WERI-Rb-1 (cell line): ENCODE results near the gene ZFP36.
A peak's percentile ranks its signal among the peaks of the same experiment; 100 is the strongest.

ENCODE experiments used
- DNase-seq: peaks from one replicate; pipeline ENCODE4 v3.0.0-alpha.2; 2020
- H3K27ac ChIP-seq: fragments of 250-450 bp; sonication (Bioruptor Pico); 2 replicates; pipeline ENCODE4 v1.5.1; 2020; ENCODE audit warnings: mild to moderate bottlenecking, moderate library complexity
- H3K27me3 ChIP-seq: fragments of 250-450 bp; sonication (Bioruptor Pico); 2 replicates; pipeline ENCODE4 v1.5.1; 2021; ENCODE audit warnings: mild to moderate bottlenecking, low read depth, moderate library complexity; ENCODE audit not compliant: insufficient read depth, severe bottlenecking
- H3K36me3 ChIP-seq: fragments of 250-450 bp; sonication (Bioruptor Pico); 2 replicates; pipeline ENCODE4 v1.5.1; 2020; ENCODE audit warnings: mild to moderate bottlenecking, moderate library complexity
- H3K4me3 ChIP-seq: 2 replicates; pipeline ENCODE4 v1.5.1; 2011; ENCODE audit warnings: low read depth, mild to moderate bottlenecking, control low read depth, low read length
- H3K9me3 ChIP-seq: fragments of 250-450 bp; sonication (Bioruptor Pico); 2 replicates; pipeline ENCODE4 v1.5.1; 2021; ENCODE audit warnings: mild to moderate bottlenecking, moderate library complexity; ENCODE audit not compliant: severe bottlenecking
- TF ChIP-seq, protein P1 (sequence below): IDR thresholded peaks from 2 replicates; pipeline ENCODE4 v1.5.1; 2011; ENCODE audit warnings: low read depth, mild to moderate bottlenecking, control low read depth, inconsistent platforms, low read length

The ZFP36 gene, protein sequence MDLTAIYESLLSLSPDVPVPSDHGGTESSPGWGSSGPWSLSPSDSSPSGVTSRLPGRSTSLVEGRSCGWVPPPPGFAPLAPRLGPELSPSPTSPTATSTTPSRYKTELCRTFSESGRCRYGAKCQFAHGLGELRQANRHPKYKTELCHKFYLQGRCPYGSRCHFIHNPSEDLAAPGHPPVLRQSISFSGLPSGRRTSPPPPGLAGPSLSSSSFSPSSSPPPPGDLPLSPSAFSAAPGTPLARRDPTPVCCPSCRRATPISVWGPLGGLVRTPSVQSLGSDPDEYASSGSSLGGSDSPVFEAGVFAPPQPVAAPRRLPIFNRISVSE

DNA sequence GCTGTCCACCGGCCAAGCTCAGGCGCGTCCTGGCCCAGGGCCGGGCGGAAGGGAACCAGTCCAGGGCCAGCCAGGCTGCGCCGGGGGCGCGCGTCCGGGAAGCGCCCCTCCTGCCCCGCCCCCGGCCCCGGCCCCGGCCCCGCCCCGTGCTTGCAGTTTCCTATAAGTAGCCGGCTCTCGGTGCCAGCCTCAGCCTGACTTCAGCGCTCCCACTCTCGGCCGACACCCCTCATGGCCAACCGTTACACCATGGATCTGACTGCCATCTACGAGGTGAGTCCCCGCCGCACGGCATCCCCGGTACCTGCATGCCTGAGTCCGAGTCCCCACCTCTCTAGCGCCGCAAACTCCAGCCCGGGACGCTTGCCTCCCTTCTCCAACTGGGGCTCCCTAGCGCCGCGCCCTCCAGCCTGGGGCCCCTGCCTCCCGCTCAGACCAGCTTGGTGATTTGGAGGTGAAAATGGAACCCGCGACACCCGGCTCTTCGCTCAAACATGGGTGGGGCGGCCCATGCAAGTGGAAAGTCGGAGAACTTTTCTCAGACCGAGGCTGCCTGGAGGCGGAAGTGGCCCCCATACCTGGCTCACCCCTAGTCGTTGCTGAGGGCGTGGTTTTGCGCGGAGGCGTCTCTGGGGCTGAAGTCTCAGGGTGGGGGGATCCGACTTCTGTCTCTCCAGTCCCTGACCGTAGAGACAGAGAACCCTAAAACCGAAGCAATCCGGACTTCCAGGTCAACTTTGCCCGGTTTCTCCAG, at the start of gene ZFP36:
ZFP36 (plus strand) TSS at position 192 of the 754 bp plus-strand sequence; CDS start at position 250, 58 bp downstream.
- TF ChIP-seq, protein P1, sequence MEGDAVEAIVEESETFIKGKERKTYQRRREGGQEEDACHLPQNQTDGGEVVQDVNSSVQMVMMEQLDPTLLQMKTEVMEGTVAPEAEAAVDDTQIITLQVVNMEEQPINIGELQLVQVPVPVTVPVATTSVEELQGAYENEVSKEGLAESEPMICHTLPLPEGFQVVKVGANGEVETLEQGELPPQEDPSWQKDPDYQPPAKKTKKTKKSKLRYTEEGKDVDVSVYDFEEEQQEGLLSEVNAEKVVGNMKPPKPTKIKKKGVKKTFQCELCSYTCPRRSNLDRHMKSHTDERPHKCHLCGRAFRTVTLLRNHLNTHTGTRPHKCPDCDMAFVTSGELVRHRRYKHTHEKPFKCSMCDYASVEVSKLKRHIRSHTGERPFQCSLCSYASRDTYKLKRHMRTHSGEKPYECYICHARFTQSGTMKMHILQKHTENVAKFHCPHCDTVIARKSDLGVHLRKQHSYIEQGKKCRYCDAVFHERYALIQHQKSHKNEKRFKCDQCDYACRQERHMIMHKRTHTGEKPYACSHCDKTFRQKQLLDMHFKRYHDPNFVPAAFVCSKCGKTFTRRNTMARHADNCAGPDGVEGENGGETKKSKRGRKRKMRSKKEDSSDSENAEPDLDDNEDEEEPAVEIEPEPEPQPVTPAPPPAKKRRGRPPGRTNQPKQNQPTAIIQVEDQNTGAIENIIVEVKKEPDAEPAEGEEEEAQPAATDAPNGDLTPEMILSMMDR = no peak
- H3K27ac ChIP-seq = no peak within 1 kb of the TSS

DNA sequence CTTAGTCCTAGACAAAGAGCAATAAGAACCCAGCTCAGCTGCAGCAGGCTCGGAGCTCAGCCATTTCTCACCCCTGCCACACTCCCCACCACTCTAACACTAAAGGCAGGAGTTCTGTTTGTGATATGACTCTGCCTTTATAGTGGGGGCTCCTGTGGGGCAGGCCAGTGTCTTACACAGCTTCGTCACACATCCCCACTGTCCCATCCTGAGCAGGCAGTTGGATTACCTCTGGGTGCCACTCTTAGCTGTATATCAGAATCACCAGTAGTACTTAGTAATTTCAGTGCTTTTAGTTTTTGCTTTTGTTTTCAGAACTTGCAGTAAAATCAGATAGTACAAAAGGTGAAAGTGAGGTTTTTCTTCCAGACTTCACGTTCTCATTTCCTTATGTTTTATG, 47.6 kb upstream of the ZFP36 start:
- TF ChIP-seq, protein P1 = no peak
- Histone ChIP-seq H3K36me3 (peaks cover 76% of the 10 kb centered on the region), H3K27ac (no peak overlapping the region)

More for the DNA sequence above, at the start of gene ZFP36:
- Histone ChIP-seq H3K36me3 (no peaks in the 10 kb centered on the region), H3K4me3 (peak within 1 kb of the TSS; percentile 74), H3K27me3 (no peaks in the 10 kb centered on the region), H3K9me3 (no peaks in the 10 kb centered on the region)
- peak; percentile 72 for DNase-seq

DNA sequence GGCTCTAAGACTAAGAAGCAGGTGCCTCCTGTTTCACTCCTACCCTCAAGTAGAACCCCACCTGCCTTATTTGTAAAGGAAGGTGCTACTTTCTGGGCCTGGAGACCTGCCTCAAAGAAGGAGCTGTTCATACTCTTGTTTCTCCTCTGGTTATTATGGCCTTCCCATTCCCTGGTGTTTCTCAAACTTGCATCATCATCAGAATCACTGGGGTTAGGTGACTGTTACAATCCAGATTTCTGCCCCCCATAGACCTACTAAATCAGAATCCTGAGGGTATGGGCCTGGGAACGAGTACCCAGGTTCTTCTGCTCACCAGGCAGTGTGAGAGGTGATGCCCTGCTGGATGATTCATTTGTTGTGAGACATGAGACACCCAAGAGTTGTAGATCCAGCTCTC, 46.0 kb upstream of the ZFP36 start:
- DNase-seq = no peak
- Histone ChIP-seq H3K4me3 (no peak overlapping the region), H3K9me3 (no peaks in the 10 kb centered on the region), H3K27ac (no peak overlapping the region), H3K36me3 (peaks cover 70% of the 10 kb centered on the region), H3K27me3 (no peaks in the 10 kb centered on the region)
- TF ChIP-seq, protein P1 = no peak

More for the DNA sequence above, 47.6 kb upstream of the ZFP36 start:
- no peak for DNase-seq
- H3K9me3 ChIP-seq = no peaks in the 10 kb centered on the region
- no peak overlapping the region for H3K4me3 ChIP-seq
- no peaks in the 10 kb centered on the region for H3K27me3 ChIP-seq

DNA sequence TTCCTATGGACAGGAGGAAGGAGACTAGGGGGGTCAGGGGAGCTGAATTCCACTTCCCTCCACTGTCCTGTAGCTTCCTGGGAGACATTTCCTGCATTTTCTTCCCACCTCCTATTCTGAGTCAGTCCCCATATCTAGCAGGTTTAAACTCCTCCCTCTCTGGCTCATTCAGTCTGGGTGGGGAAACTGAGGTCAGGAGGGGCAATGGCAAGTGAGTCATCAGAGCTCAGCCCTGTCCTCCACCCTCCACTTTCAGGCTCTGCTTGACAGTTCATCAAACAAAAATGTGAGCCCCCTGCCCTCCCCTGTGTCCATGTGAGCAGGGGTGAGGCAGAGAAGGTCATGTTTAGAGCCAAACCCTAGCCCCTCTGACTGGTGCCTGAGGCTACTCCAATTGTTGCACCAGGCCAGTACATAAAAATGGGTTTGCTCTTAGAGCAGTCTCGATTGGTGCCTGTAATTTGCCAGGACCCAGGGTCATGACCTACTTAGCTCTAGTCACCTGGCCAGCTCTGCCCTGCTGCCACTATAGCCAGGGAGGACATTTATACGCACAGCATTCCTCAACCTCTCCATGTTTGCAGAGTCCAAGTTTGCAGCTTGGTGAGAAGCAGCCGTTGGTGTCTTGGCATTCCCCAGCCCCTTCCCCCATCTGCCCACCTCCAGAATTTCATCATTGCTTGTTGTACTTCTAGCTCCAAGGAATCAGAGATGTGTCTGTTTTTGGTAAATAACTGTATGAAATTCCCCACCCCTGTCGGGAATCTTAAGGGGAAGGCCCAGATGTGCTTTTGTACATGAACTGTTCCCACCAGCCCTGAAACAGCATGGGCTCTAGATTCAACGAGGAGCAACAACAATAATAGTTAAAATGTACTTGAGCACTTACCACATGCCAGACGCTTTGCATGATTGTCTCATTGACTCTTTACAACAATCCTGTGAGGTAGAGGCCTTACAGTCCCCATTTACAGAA, 43.7 kb upstream of the ZFP36 start:
- Histone ChIP-seq H3K27me3 (no peaks in the 10 kb centered on the region), H3K36me3 (peaks cover 55% of the 10 kb centered on the region), H3K4me3 (no peak overlapping the region), H3K9me3 (no peaks in the 10 kb centered on the region), H3K27ac (no peak overlapping the region)
- TF ChIP-seq, protein P1 = no peak
- no peak for DNase-seq

DNA sequence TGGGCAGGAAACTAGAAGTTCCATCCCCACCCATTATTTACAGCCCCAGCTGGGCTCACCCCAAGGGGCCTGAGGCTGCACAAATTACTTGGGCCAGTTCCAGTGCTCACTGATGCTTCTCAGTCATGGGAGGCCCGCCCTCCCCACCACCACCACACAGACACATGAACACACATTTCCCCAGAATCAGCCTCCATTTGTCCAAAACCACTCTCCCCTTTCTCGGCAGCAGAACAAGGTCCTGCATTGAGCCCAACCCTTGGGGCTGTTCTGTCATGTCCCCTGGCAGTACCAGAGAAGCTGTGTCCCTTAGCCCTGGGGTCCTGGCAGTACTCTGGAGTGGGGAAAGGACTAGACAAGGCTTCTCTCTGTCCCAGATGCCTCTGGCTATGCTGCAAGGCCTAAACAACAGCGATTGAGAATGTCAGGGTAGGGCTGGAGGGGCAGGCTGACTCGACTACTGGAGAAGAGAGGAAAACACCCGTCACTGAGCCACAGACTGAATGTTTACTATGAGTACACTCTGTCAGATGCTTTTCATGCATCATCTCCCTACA, 42.7 kb upstream of the ZFP36 start:
- Histone ChIP-seq H3K36me3 (peaks cover 54% of the 10 kb centered on the region), H3K9me3 (no peaks in the 10 kb centered on the region), H3K27me3 (no peaks in the 10 kb centered on the region), H3K27ac (no peak overlapping the region), H3K4me3 (no peak overlapping the region)
- TF ChIP-seq, protein P1 = no peak
- DNase-seq = no peak
